HCT116 (cell line): ENCODE measurements around the gene IRGQ. TPM values are rescaled to one million over a fixed set of nuclear protein-coding genes. Genes with fewer than 3 reads are reported as not detected.

Experiments
- ATAC-seq: fragments of 200-7000 bp; cut with Tn5 transposase; 2 replicates; pipeline ENCODE4 v1.9.1; 2020; ENCODE audit warnings: mild to moderate bottlenecking, moderate library complexity
- BruUV-seq: library from RNA; stranded (reverse); fragments of 400-500 nt; replicated peaks from 2 replicates; lab custom pipeline; 2021; lab: Mats Ljungman, UMichigan
- CTCF ChIA-PET: fragments of 300-600 bp; sonication (Branson Sonifier 250); formaldehyde crosslinking; loops from one replicate; lab custom pipeline; 2021; ENCODE audit warnings: antibody characterized with exemption; lab: Charles Lee
- POLR2A ChIA-PET: fragments of 300-600, 350-600 bp; sonication (Branson Sonifier 250); formaldehyde crosslinking; loops from one replicate; lab custom pipeline; 2021; ENCODE audit warnings: antibody characterized with exemption; lab: Charles Lee
- RAD21 ChIA-PET, 2 experiments: fragments of 300-600 bp; sonication (Branson Sonifier 250); formaldehyde crosslinking; loops; one replicate each; lab custom pipeline; 2023; ENCODE audit warnings: low total read pairs in 2 of 2; ENCODE audit not compliant: uncharacterized antibody in 2 of 2, unreplicated experiment in 2 of 2, low non-redundant PET in 1 of 2; lab: Charles Lee
- DNase-seq: peaks from one replicate; pipeline ENCODE4 v3.0.0-alpha.2; 2010; ENCODE audit warnings: low read depth, low spot score
- H2AFZ ChIP-seq: fragments of 200-600 bp; shearing (Covaris generic), sonication (generic); 2 replicates; pipeline ENCODE4 v1.6.1; 2017; ENCODE audit warnings: low read depth, mixed run types, mixed read lengths, antibody characterized with exemption, low read length; ENCODE audit not compliant: poor library complexity, severe bottlenecking
- H3K27ac ChIP-seq: 2 replicates; pipeline ENCODE4 v1.5.1; 2012; ENCODE audit warnings: low read depth, low read length
- H3K27me3 ChIP-seq: fragments of 200-600 bp; sonication (generic); 2 replicates; pipeline ENCODE4 v1.6.1; 2016; ENCODE audit warnings: mixed run types, low read length, mixed read lengths; ENCODE audit not compliant: insufficient read depth
- H3K36me3 ChIP-seq, 2 experiments: fragments of 200-500 bp in 1 of 2; fragments of 200-600 bp in 1 of 2; sonication (Bioruptor generic) in 1 of 2; sonication (generic) in 1 of 2; 2 replicates each; pipeline versions ENCODE4 v1.5.1 to v1.6.1; 2014 to 2016; ENCODE audit warnings: low read length in 2 of 2, inconsistent platforms in 1 of 2, mixed read lengths in 1 of 2, mixed run types in 1 of 2; ENCODE audit not compliant: insufficient read depth in 2 of 2, control insufficient read depth in 1 of 2
- H3K4me1 ChIP-seq, 2 experiments: fragments of 200-600 bp in 1 of 2; sonication (generic) in 1 of 2; 2 replicates each; pipeline versions ENCODE4 v1.5.1 to v1.6.1; 2012 to 2017; ENCODE audit warnings: low read length in 2 of 2, inconsistent platforms in 1 of 2, mild to moderate bottlenecking in 1 of 2, mixed read lengths in 1 of 2, mixed run types in 1 of 2, moderate library complexity in 1 of 2; ENCODE audit not compliant: insufficient read depth in 2 of 2, control insufficient read depth in 1 of 2
- H3K4me2 ChIP-seq: fragments of 200-600 bp; sonication (generic); 2 replicates; pipeline ENCODE4 v1.6.1; 2017; ENCODE audit warnings: mixed run types, low read length, mixed read lengths
- H3K4me3 ChIP-seq, 2 experiments: fragments of 200-600 bp in 1 of 2; sonication (generic) in 1 of 2; replicated peaks in 1 of 2; 2 replicates each; pipeline ENCODE4 v1.5.1; 2011 to 2016; ENCODE audit warnings: low read length in 2 of 2, control low read depth in 1 of 2, low read depth in 1 of 2, mild to moderate bottlenecking in 1 of 2, mixed read lengths in 1 of 2, mixed run types in 1 of 2
- H3K79me2 ChIP-seq: fragments of 200-600 bp; sonication (generic); 2 replicates; pipeline ENCODE4 v1.6.1; 2017; ENCODE audit warnings: mild to moderate bottlenecking, mixed run types, low read length, moderate library complexity, mixed read lengths; ENCODE audit not compliant: insufficient read depth
- H3K9ac ChIP-seq: fragments of 200-600 bp; sonication (generic); 2 replicates; pipeline ENCODE4 v1.6.1; 2016; ENCODE audit warnings: low read length, mixed read lengths
- H3K9me2 ChIP-seq: fragments of 200-600 bp; sonication (generic), shearing (Covaris generic); 2 replicates; pipeline ENCODE4 v1.6.1; 2017; ENCODE audit warnings: mixed run types, mild to moderate bottlenecking, moderate library complexity; ENCODE audit not compliant: insufficient read depth
- H3K9me3 ChIP-seq, 2 experiments: fragments of 200-500 bp in 1 of 2; fragments of 200-600 bp in 1 of 2; sonication (Bioruptor generic) in 1 of 2; sonication (generic) in 1 of 2; 2 replicates each; pipeline ENCODE4 v1.6.1; 2014 to 2017; ENCODE audit warnings: low read length in 2 of 2, mixed read lengths in 2 of 2, inconsistent platforms in 1 of 2, low read depth in 1 of 2, mild to moderate bottlenecking in 1 of 2, mixed run types in 1 of 2, moderate library complexity in 1 of 2; ENCODE audit not compliant: control insufficient read depth in 1 of 2, insufficient read depth in 1 of 2
- H4K20me1 ChIP-seq: fragments of 200-600 bp; sonication (generic), shearing (Covaris generic); 2 replicates; pipeline ENCODE4 v1.6.1; 2017; ENCODE audit warnings: mixed run types, mild to moderate bottlenecking, moderate library complexity; ENCODE audit not compliant: insufficient read depth
- CBX3 ChIP-seq: IDR thresholded peaks from 2 replicates; pipeline ENCODE4 v1.6.1; 2012; ENCODE audit warnings: low read depth
- CEBPB ChIP-seq: IDR thresholded peaks from 2 replicates; pipeline ENCODE4 v1.6.1; 2012; ENCODE audit warnings: low read depth
- EGR1 ChIP-seq: IDR thresholded peaks from 2 replicates; pipeline ENCODE4 v1.6.1; 2012; ENCODE audit warnings: low read depth
- ELF1 ChIP-seq: IDR thresholded peaks from 2 replicates; pipeline ENCODE4 v1.6.1; 2012; ENCODE audit warnings: low read depth, borderline replicate concordance
- EZH2 ChIP-seq: fragments of 200-600 bp; sonication (generic); IDR thresholded peaks from 2 replicates; pipeline ENCODE4 v1.6.1; 2017; ENCODE audit warnings: antibody characterized with exemption, mixed run types
- JUND ChIP-seq: IDR thresholded peaks from 2 replicates; pipeline ENCODE4 v1.6.1; 2012
- POLR2A ChIP-seq: IDR thresholded peaks from 2 replicates; pipeline ENCODE4 v1.7.0; 2011; ENCODE audit warnings: borderline replicate concordance; ENCODE audit not compliant: insufficient read depth, insufficient read length; ENCODE audit errors: extremely low read depth
- POLR2AphosphoS5 ChIP-seq: IDR thresholded peaks from 2 replicates; pipeline ENCODE4 v1.6.1; 2011; ENCODE audit warnings: mild to moderate bottlenecking, low read depth, low read length, moderate library complexity
- RAD21 ChIP-seq: IDR thresholded peaks from 2 replicates; pipeline ENCODE4 v1.6.1; 2012; ENCODE audit warnings: low read depth, mild to moderate bottlenecking
- REST ChIP-seq: IDR thresholded peaks from 2 replicates; pipeline ENCODE4 v1.6.1; 2012; ENCODE audit warnings: low read depth
- SIN3A ChIP-seq: IDR thresholded peaks from 2 replicates; pipeline ENCODE4 v1.6.1; 2012; ENCODE audit warnings: low read depth
- SP1 ChIP-seq: IDR thresholded peaks from 2 replicates; pipeline ENCODE4 v1.6.1; 2012; ENCODE audit warnings: low read depth
- SRF ChIP-seq: IDR thresholded peaks from 2 replicates; pipeline ENCODE4 v1.6.1; 2012; ENCODE audit warnings: low read depth
- YY1 ChIP-seq: IDR thresholded peaks from 2 replicates; pipeline ENCODE4 v1.6.1; 2011; ENCODE audit warnings: low read length, low read depth, moderate library complexity, mild to moderate bottlenecking; ENCODE audit not compliant: insufficient replicate concordance; ENCODE audit errors: extremely low read depth
- ZFX ChIP-seq: fragments of 450-650 bp; IDR thresholded peaks from 2 replicates; pipeline ENCODE4 v1.6.1; 2017
- ZNF274 ChIP-seq: fragments of 200-500 bp; sonication (Bioruptor generic); IDR thresholded peaks from 2 replicates; pipeline ENCODE4 v1.6.1; 2014; ENCODE audit warnings: mild to moderate bottlenecking, low read depth, low read length, inconsistent platforms
- intact Hi-C: fragments of 100-400 bp; cut with micrococcal nuclease; formaldehyde crosslinking; loops from 2 replicates; pipeline ENCODE4 v1.10.0; 2022
- total RNA-seq: library from RNA; stranded (reverse); gene quantifications from one replicate; pipeline ENCODE4 v1.2.1, GENCODE V29; 2021; ENCODE audit not compliant: unreplicated experiment
- TF ChIP-seq, protein P1 (sequence below), 3 experiments: fragments of 200-600 bp in 1 of 3; sonication (generic) in 1 of 3; IDR thresholded peaks in 2 of 3; conservative IDR thresholded peaks in 1 of 3; 2 replicates each; pipeline ENCODE4 v1.5.1; 2012 to 2017; ENCODE audit warnings: low read depth in 2 of 3, low read length in 2 of 3, antibody characterized with exemption in 1 of 3, borderline replicate concordance in 1 of 3, control low read depth in 1 of 3, mild to moderate bottlenecking in 1 of 3, mixed read lengths in 1 of 3, mixed run types in 1 of 3, moderate library complexity in 1 of 3; ENCODE audit not compliant: insufficient read depth in 1 of 3
- TF ChIP-seq, protein P2 (sequence below): IDR thresholded peaks from 2 replicates; pipeline ENCODE4 v1.6.1; 2012

IRGQ gene
- total RNA-seq, 1 experiment from 2014 or later = 14.6 TPM

GRCh38 chr19:43582495-43582894 is 13.4 kb downstream of the IRGQ start:
- Histone ChIP-seq H4K20me1 (no peaks in the 10 kb centered on the region), H3K9me3 (no peaks in the 10 kb centered on the region), H3K4me3 (no peak overlapping the region), H3K4me1 (peaks cover 0 to 4% of the 10 kb centered on the region in 2 experiments; a peak in 1 of 4 replicates), H3K9me2 (no peaks in the 10 kb centered on the region)
- ChIA-PET RAD21 (no interaction called here), CTCF (interaction anchor here (1.0 kb wide), 1 partner anchor 14 kb away, joined by 3 read pairs; the partner anchor contains the start of genes IRGQ and ZNF576)
- ATAC-seq = no peak
- TF ChIP-seq CBX3 (no peak), EZH2 (no peak), ELF1 (no peak), POLR2AphosphoS5 (no peak), YY1 (no peak)
- TF ChIP-seq, all 23 proteins: peak for 0
- no peaks in the 10 kb centered on the region for H3K27me3 ChIP-seq
- intact Hi-C loops = no loop called here
- H3K4me2 ChIP-seq = no peak overlapping the region
- no peaks in the 10 kb centered on the region for H3K79me2 ChIP-seq
- H3K36me3 ChIP-seq = no peaks in the 10 kb centered on the region
- no peak overlapping the region for H2AFZ ChIP-seq
- no peak for DNase-seq
- H3K9ac ChIP-seq = no peak overlapping the region
- POLR2A ChIA-PET = no interaction called here
- BruUV-seq = no TSS peak
- H3K27ac ChIP-seq = no peak overlapping the region

- intact Hi-C loops = no loop called here
- Histone ChIP-seq H3K9ac (no peak overlapping the region), H3K4me2 (no peak overlapping the region), H3K4me1 (peaks cover 0 to 5% of the 10 kb centered on the region in 2 experiments; a peak in 1 of 4 replicates), H3K27me3 (no peaks in the 10 kb centered on the region), H3K9me3 (no peaks in the 10 kb centered on the region), H4K20me1 (no peaks in the 10 kb centered on the region), H2AFZ (no peak overlapping the region), H3K27ac (no peak overlapping the region), H3K36me3 (no peaks in the 10 kb centered on the region), H3K79me2 (no peaks in the 10 kb centered on the region), H3K9me2 (no peaks in the 10 kb centered on the region), H3K4me3 (no peak overlapping the region)
- POLR2A ChIA-PET = no interaction called here
- CTCF ChIA-PET = no interaction called here
- ATAC-seq = no peak
- RAD21 ChIA-PET = no interaction called here
- DNase-seq = no peak
- no TSS peak for BruUV-seq
- TF ChIP-seq, protein P1, sequence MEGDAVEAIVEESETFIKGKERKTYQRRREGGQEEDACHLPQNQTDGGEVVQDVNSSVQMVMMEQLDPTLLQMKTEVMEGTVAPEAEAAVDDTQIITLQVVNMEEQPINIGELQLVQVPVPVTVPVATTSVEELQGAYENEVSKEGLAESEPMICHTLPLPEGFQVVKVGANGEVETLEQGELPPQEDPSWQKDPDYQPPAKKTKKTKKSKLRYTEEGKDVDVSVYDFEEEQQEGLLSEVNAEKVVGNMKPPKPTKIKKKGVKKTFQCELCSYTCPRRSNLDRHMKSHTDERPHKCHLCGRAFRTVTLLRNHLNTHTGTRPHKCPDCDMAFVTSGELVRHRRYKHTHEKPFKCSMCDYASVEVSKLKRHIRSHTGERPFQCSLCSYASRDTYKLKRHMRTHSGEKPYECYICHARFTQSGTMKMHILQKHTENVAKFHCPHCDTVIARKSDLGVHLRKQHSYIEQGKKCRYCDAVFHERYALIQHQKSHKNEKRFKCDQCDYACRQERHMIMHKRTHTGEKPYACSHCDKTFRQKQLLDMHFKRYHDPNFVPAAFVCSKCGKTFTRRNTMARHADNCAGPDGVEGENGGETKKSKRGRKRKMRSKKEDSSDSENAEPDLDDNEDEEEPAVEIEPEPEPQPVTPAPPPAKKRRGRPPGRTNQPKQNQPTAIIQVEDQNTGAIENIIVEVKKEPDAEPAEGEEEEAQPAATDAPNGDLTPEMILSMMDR (IDR thresholded peaks at IDR 0.05 in 2 of 3, conservative IDR thresholded peaks at IDR 0.05 in 1 of 3; ENCODE audit: borderline replicate concordance in 1 of 3, insufficient read depth in 1 of 3, low read depth in 2 of 3, low read length in 2 of 3) = no peak
- no peak for TF ChIP-seq SP1
- no peak for TF ChIP-seq SRF
- TF ChIP-seq POLR2AphosphoS5 = no peak
- TF ChIP-seq RAD21 = no peak
- TF ChIP-seq JUND = no peak
- no peak for TF ChIP-seq REST
- no peak for TF ChIP-seq CEBPB
- no peak for TF ChIP-seq YY1
- no peak for TF ChIP-seq SIN3A
- TF ChIP-seq EGR1 = no peak
- TF ChIP-seq, protein P2, sequence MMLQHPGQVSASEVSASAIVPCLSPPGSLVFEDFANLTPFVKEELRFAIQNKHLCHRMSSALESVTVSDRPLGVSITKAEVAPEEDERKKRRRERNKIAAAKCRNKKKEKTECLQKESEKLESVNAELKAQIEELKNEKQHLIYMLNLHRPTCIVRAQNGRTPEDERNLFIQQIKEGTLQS = no peak
- TF ChIP-seq POLR2A = no peak
- no peak for TF ChIP-seq ZFX
- TF ChIP-seq ZNF274 = no peak
- TF ChIP-seq ELF1 = no peak
These were observed 14.5 kb downstream of the IRGQ start for GRCh38 chr19:43581467-43581866.
